Mesenchymal stem cell (in vitro differentiated cells and primary cell): ENCODE data around the gene ARRDC2.
A peak's percentile ranks its signal among the peaks of the same experiment; 100 is the strongest.

Experiments used
- DNase-seq: peaks from one replicate; pipeline ENCODE4 v3.0.0-alpha.2; 2013
- H2AFZ ChIP-seq: one replicate; pipeline ENCODE4 v1.6.1; 2013; ENCODE audit warnings: low read depth, mild to moderate bottlenecking, control low read depth, inconsistent platforms, low read length, moderate library complexity
- H2AK5ac ChIP-seq: 2 replicates; pipeline ENCODE4 v1.6.1; 2013; ENCODE audit warnings: low read length, moderate library complexity, mild to moderate bottlenecking, inconsistent platforms; ENCODE audit not compliant: severe bottlenecking
- H2BK120ac ChIP-seq: one replicate; pipeline ENCODE4 v1.6.1; 2013; ENCODE audit warnings: low read depth, mild to moderate bottlenecking, inconsistent platforms, low read length, moderate library complexity
- H2BK12ac ChIP-seq, 2 experiments: one replicate each; pipeline ENCODE4 v1.6.1; 2013; ENCODE audit warnings: inconsistent platforms in 2 of 2, low read length in 2 of 2, mild to moderate bottlenecking in 2 of 2, moderate library complexity in 2 of 2, control low read depth in 1 of 2
- H2BK15ac ChIP-seq: one replicate; pipeline ENCODE4 v1.6.1; 2013; ENCODE audit warnings: mild to moderate bottlenecking, low read depth, inconsistent platforms; ENCODE audit not compliant: poor library complexity, severe bottlenecking
- H2BK5ac ChIP-seq: 2 replicates; pipeline ENCODE4 v1.6.1; 2013; ENCODE audit warnings: low read depth, mild to moderate bottlenecking, low read length, control low read depth, inconsistent platforms; ENCODE audit not compliant: poor library complexity, severe bottlenecking
- H3K14ac ChIP-seq, 2 experiments: one replicate each; pipeline ENCODE4 v1.6.1; 2013; ENCODE audit warnings: inconsistent platforms in 2 of 2, low read length in 2 of 2, control low read depth in 1 of 2, mild to moderate bottlenecking in 1 of 2, moderate library complexity in 1 of 2
- H3K18ac ChIP-seq, 2 experiments: one replicate each; pipeline ENCODE4 v1.6.1; 2013; ENCODE audit warnings: inconsistent platforms in 2 of 2, low read length in 2 of 2, control low read depth in 1 of 2, low read depth in 1 of 2, mild to moderate bottlenecking in 1 of 2
- H3K23ac ChIP-seq, 2 experiments: one replicate each; pipeline ENCODE4 v1.6.1; 2013; ENCODE audit warnings: inconsistent platforms in 2 of 2, low read length in 2 of 2, mild to moderate bottlenecking in 2 of 2, moderate library complexity in 2 of 2, control low read depth in 1 of 2
- H3K27ac ChIP-seq: 2 replicates; pipeline ENCODE4 v1.5.1; 2013; ENCODE audit warnings: mild to moderate bottlenecking, moderate library complexity, low read length, control low read depth, inconsistent platforms; ENCODE audit not compliant: poor library complexity, severe bottlenecking
- H3K27me3 ChIP-seq, 2 experiments: 2 replicates each; pipeline versions ENCODE4 v1.6.1 to v1.7.0; 2013; ENCODE audit warnings: low read length in 2 of 2, mild to moderate bottlenecking in 2 of 2, moderate library complexity in 2 of 2, control low read depth in 1 of 2, inconsistent platforms in 1 of 2; ENCODE audit not compliant: control insufficient read depth in 1 of 2, insufficient read depth in 1 of 2
- H3K36me3 ChIP-seq, 2 experiments: 2 replicates each; pipeline versions ENCODE4 v1.6.1 to v1.7.0; 2013; ENCODE audit warnings: low read length in 2 of 2, control low read depth in 1 of 2, inconsistent platforms in 1 of 2, low read depth in 1 of 2, mild to moderate bottlenecking in 1 of 2; ENCODE audit not compliant: insufficient read depth in 2 of 2, control insufficient read depth in 1 of 2
- H3K4ac ChIP-seq, 2 experiments: one replicate each; pipeline ENCODE4 v1.6.1; 2013; ENCODE audit warnings: inconsistent platforms in 2 of 2, low read length in 2 of 2, mild to moderate bottlenecking in 2 of 2, moderate library complexity in 2 of 2, control low read depth in 1 of 2, low read depth in 1 of 2
- H3K4me1 ChIP-seq: 2 replicates; pipeline ENCODE4 v1.6.1; 2013; ENCODE audit warnings: low read depth, low read length, control low read depth; ENCODE audit not compliant: control insufficient read depth, insufficient read depth
- H3K4me2 ChIP-seq: 2 replicates; pipeline ENCODE4 v1.6.1; 2013; ENCODE audit warnings: low read length, mild to moderate bottlenecking, inconsistent platforms; ENCODE audit not compliant: poor library complexity, severe bottlenecking
- H3K4me3 ChIP-seq, 2 experiments: 2 replicates each; pipeline versions ENCODE4 v1.5.1 to v1.7.0; 2013; ENCODE audit warnings: low read length in 2 of 2, mild to moderate bottlenecking in 2 of 2, control low read depth in 1 of 2, low read depth in 1 of 2; ENCODE audit not compliant: insufficient read depth in 1 of 2
- H3K79me1 ChIP-seq: replicated peaks from 2 replicates; pipeline ENCODE4 v1.6.1; 2013; ENCODE audit warnings: mild to moderate bottlenecking, control low read depth, low read length, inconsistent platforms; ENCODE audit not compliant: poor library complexity, severe bottlenecking
- H3K9ac ChIP-seq: 2 replicates; pipeline ENCODE4 v1.7.0; 2013; ENCODE audit warnings: mild to moderate bottlenecking, low read length, moderate library complexity
- H3K9me3 ChIP-seq: 2 replicates; pipeline ENCODE4 v1.7.0; 2013; ENCODE audit warnings: mild to moderate bottlenecking, low read length; ENCODE audit not compliant: control insufficient read depth
- H4K8ac ChIP-seq: one replicate; pipeline ENCODE4 v1.6.1; 2013; ENCODE audit warnings: inconsistent platforms, mild to moderate bottlenecking, low read length, moderate library complexity
- H4K91ac ChIP-seq: one replicate; pipeline ENCODE4 v1.6.1; 2013; ENCODE audit warnings: mild to moderate bottlenecking, low read length, inconsistent platforms
- WGBS: methylation state at CpG from one replicate; pipeline ENCODE4 v1.1.7; 2013; ENCODE audit warnings: mixed read lengths; 5-methylcytosine and 5-hydroxymethylcytosine counted together

The ARRDC2 gene

GRCh38 chr19:18059297-18059696 is 51.3 kb downstream of the ARRDC2 start:
- DNase-seq, result no peak
- H2BK12ac ChIP-seq, result peak overlapping the region in 1 of 2 experiments; percentile 60
- 58% methylated on average over 8 of the region's 8 CpGs for WGBS

GRCh38 chr19:18059902-18060301 is 51.9 kb downstream of the ARRDC2 start:
- WGBS, result 73% methylated on average over 5 of the region's 5 CpGs
- no peak overlapping the region for H3K14ac ChIP-seq
- DNase-seq, result no peak

More at GRCh38 chr19:18059297-18059696, 51.3 kb downstream of the ARRDC2 start:
- Histone ChIP-seq H4K91ac (peak overlapping the region; percentile 41), H2AFZ (no peak overlapping the region), H3K9ac (no peak overlapping the region), H3K4me2 (no peak overlapping the region), H2BK5ac (no peak overlapping the region), H2BK120ac (no peak overlapping the region), H3K4ac (no peak overlapping the region), H3K27me3 (peaks cover 6 to 31% of the 10 kb centered on the region in 2 experiments), H3K27ac (no peak overlapping the region), H3K4me3 (no peak overlapping the region), H3K9me3 (no peaks in the 10 kb centered on the region), H2BK15ac (peak overlapping the region; percentile 20), H3K36me3 (no peaks in the 10 kb centered on the region), H4K8ac (no peak overlapping the region), H3K4me1 (peaks cover 6% of the 10 kb centered on the region), H3K14ac (no peak overlapping the region), H3K18ac (no peak overlapping the region), H2AK5ac (no peak overlapping the region), H3K79me1 (no peaks in the 10 kb centered on the region), H3K23ac (no peak overlapping the region)

GRCh38 chr19:18060472-18060871 is 52.5 kb downstream of the ARRDC2 start:
- peaks cover 6% of the 10 kb centered on the region for H3K4me1 ChIP-seq
- no peak overlapping the region for H2BK5ac ChIP-seq
- no peak overlapping the region for H4K91ac ChIP-seq
- H3K36me3 ChIP-seq, result no peaks in the 10 kb centered on the region
- H3K9ac ChIP-seq, result no peak overlapping the region
- no peak overlapping the region for H3K4me3 ChIP-seq
- no peak overlapping the region for H4K8ac ChIP-seq
- H2AK5ac ChIP-seq, result no peak overlapping the region
- H2AFZ ChIP-seq, result no peak overlapping the region
- H3K4me2 ChIP-seq, result no peak overlapping the region
- no peak overlapping the region for H2BK12ac ChIP-seq
- H2BK15ac ChIP-seq, result no peak overlapping the region
- H3K27me3 ChIP-seq, result peaks cover 6 to 31% of the 10 kb centered on the region in 2 experiments
- WGBS, result 84% methylated on average over 6 of the region's 6 CpGs
- H3K23ac ChIP-seq, result no peak overlapping the region
- no peaks in the 10 kb centered on the region for H3K79me1 ChIP-seq
- H3K14ac ChIP-seq, result no peak overlapping the region
- H3K4ac ChIP-seq, result no peak overlapping the region
- no peak overlapping the region for H3K27ac ChIP-seq
- DNase-seq, result no peak
- H2BK120ac ChIP-seq, result no peak overlapping the region
- H3K9me3 ChIP-seq, result no peaks in the 10 kb centered on the region
- H3K18ac ChIP-seq, result no peak overlapping the region

More at GRCh38 chr19:18059902-18060301, 51.9 kb downstream of the ARRDC2 start:
- H3K27ac ChIP-seq, result no peak overlapping the region
- H3K9me3 ChIP-seq, result no peaks in the 10 kb centered on the region
- no peak overlapping the region for H2AK5ac ChIP-seq
- no peak overlapping the region for H3K23ac ChIP-seq
- H4K91ac ChIP-seq, result no peak overlapping the region
- no peak overlapping the region for H2BK120ac ChIP-seq
- no peak overlapping the region for H3K4me3 ChIP-seq
- peaks cover 6 to 31% of the 10 kb centered on the region in 2 experiments for H3K27me3 ChIP-seq
- H2BK5ac ChIP-seq, result no peak overlapping the region
- no peak overlapping the region for H3K9ac ChIP-seq
- peaks cover 6% of the 10 kb centered on the region for H3K4me1 ChIP-seq
- H3K4me2 ChIP-seq, result no peak overlapping the region
- no peak overlapping the region for H3K18ac ChIP-seq
- no peak overlapping the region for H4K8ac ChIP-seq
- no peak overlapping the region for H3K4ac ChIP-seq
- no peak overlapping the region for H2BK12ac ChIP-seq
- no peak overlapping the region for H2BK15ac ChIP-seq
- no peak overlapping the region for H2AFZ ChIP-seq
- H3K79me1 ChIP-seq, result no peaks in the 10 kb centered on the region
- H3K36me3 ChIP-seq, result no peaks in the 10 kb centered on the region

- Histone ChIP-seq H2AFZ (no peak overlapping the region), H2BK5ac (no peak overlapping the region), H3K79me1 (no peaks in the 10 kb centered on the region), H4K91ac (no peak overlapping the region), H3K9ac (no peak overlapping the region), H3K23ac (no peak overlapping the region), H3K4me2 (no peak overlapping the region), H3K4ac (no peak overlapping the region), H2BK12ac (no peak overlapping the region), H3K9me3 (no peaks in the 10 kb centered on the region), H3K18ac (no peak overlapping the region), H2BK15ac (no peak overlapping the region), H3K4me3 (no peak overlapping the region), H4K8ac (peak overlapping the region; percentile 53), H3K14ac (no peak overlapping the region), H3K27me3 (peaks cover 6 to 31% of the 10 kb centered on the region in 2 experiments), H2BK120ac (no peak overlapping the region), H3K4me1 (peaks cover 6% of the 10 kb centered on the region), H2AK5ac (no peak overlapping the region), H3K27ac (no peak overlapping the region), H3K36me3 (no peaks in the 10 kb centered on the region)
- 53% methylated on average over 8 of the region's 8 CpGs for WGBS
- DNase-seq, result no peak
Observed at GRCh38 chr19:18062028-18062427, 54.1 kb downstream of the ARRDC2 start.
